Measurements from ENCODE around the gene BABAM2.

DNA sequence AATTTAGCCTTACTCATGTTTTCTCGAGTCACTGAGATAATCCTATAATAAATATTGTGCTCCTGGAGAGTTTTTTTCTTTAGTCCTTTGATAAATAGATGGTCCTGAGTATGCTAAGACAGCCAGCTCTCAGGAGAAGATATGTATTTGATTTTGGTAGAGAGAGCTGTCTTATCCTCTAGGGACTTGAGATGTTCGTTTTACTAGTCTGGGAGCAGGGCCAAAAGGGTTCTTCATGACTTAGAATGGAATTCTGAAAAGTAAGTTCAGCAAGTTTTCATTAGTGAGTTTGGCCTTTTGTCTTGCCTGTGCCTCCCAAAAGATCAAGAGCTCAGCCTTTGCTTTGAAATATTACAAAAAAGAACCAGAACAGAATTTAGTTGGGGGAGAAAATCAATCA lies 246.7 kb downstream of the BABAM2 start:
- TF ChIP-seq CTCF (IDR thresholded peaks at IDR 0.05) = no peak
- TF ChIP-seq EP300 (IDR thresholded peaks at IDR 0.05) = peak in 1 of 2 donors; percentile 59
- TF ChIP-seq POLR2A (IDR thresholded peaks at IDR 0.05) = no peak
